ENCODE measurements around the gene EIF2B1.
A peak's percentile ranks its signal among the peaks of the same experiment; 100 is the strongest.

EIF2B1 gene

GRCh38 chr12:123633379-123634141 lies at the start of gene EIF2B1, which contains the start of gene GTF2H3:
Gene EIF2B1 (minus strand): TSS chr12:123633686. CDS start chr12:123633557, 129 bp downstream.
Gene GTF2H3 (plus strand): TSS chr12:123633829. CDS start chr12:123633860, 31 bp downstream.
- peak; percentile 81 for DNase-seq (ENCODE audit: low read depth)

- DNase-seq (ENCODE audit: low read depth): no peak
These were observed 48.1 kb upstream of the EIF2B1 start for GRCh38 chr12:123681605-123682004.

GRCh38 chr12:123678981-123679380 lies 45.5 kb upstream of the EIF2B1 start:
- no peak for DNase-seq (ENCODE audit: low read depth)

- DNase-seq (ENCODE audit: low read depth): no peak
These were observed 43.3 kb upstream of the EIF2B1 start for GRCh38 chr12:123676616-123677320.

GRCh38 chr12:123675436-123675835 lies 42.0 kb upstream of the EIF2B1 start:
- no peak for DNase-seq (ENCODE audit: low read depth)

GRCh38 chr12:123671876-123672275 lies 38.4 kb upstream of the EIF2B1 start:
- no peak for DNase-seq (ENCODE audit: low read depth)

GRCh38 chr12:123670882-123671728 lies 37.6 kb upstream of the EIF2B1 start, which contains the start of gene TCTN2:
Gene TCTN2 (plus strand): TSS chr12:123671113. CDS start chr12:123671241, 128 bp downstream.
- peak; percentile 51 for DNase-seq (ENCODE audit: low read depth)

GRCh38 chr12:123667771-123668170 lies 34.3 kb upstream of the EIF2B1 start:
- no peak for DNase-seq (ENCODE audit: low read depth)

GRCh38 chr12:123659996-123660727 lies 26.7 kb upstream of the EIF2B1 start:
- DNase-seq (ENCODE audit: low read depth): peak; percentile 62

- DNase-seq (ENCODE audit: low read depth): no peak
These were observed 23.7 kb upstream of the EIF2B1 start for GRCh38 chr12:123657211-123657610.

- DNase-seq (ENCODE audit: low read depth): no peak
These were observed 22.9 kb upstream of the EIF2B1 start for GRCh38 chr12:123656392-123656791.

GRCh38 chr12:123655420-123655819 lies 21.9 kb upstream of the EIF2B1 start:
- DNase-seq (ENCODE audit: low read depth): no peak

- no peak for DNase-seq (ENCODE audit: low read depth)
These were observed 20.7 kb upstream of the EIF2B1 start for GRCh38 chr12:123654129-123654701.

- DNase-seq (ENCODE audit: low read depth): no peak
These were observed 14.9 kb upstream of the EIF2B1 start for GRCh38 chr12:123648401-123648800.

GRCh38 chr12:123645878-123646277 lies 12.4 kb upstream of the EIF2B1 start:
- no peak for DNase-seq (ENCODE audit: low read depth)

- no peak for DNase-seq (ENCODE audit: low read depth)
These were observed 11.9 kb upstream of the EIF2B1 start for GRCh38 chr12:123645380-123645779.

- DNase-seq (ENCODE audit: low read depth): no peak
These were observed 10.4 kb upstream of the EIF2B1 start for GRCh38 chr12:123643911-123644310.

GRCh38 chr12:123634142-123634561 lies 666 bp upstream of the EIF2B1 start:
- DNase-seq (ENCODE audit: low read depth): no peak

- no peak for DNase-seq (ENCODE audit: low read depth)
These were observed 11.6 kb downstream of the EIF2B1 start for GRCh38 chr12:123621619-123622530.

GRCh38 chr12:123621101-123621500 lies 12.4 kb downstream of the EIF2B1 start:
- no peak for DNase-seq (ENCODE audit: low read depth)

All from HS-27A (cell line).